A549 treated with AZD9567 at 1 μM for 4 hours (cell line): ENCODE data around the gene NDUFA11. TPM values are rescaled to one million over a fixed set of nuclear protein-coding genes. Genes with fewer than 3 reads are reported as not detected.

Source experiments
- total RNA-seq: library from RNA; stranded (reverse); fragments of 200-300 nt; extraction: Qiagen RNA extraction; gene quantifications from 5 replicates; pipeline ENCODE4 v1.2.3, GENCODE V29; 2022; ENCODE audit not compliant: insufficient read depth

Gene NDUFA11
- 208 to 299 TPM (median 293 TPM) in 5 replicates for total RNA-seq

DNA sequence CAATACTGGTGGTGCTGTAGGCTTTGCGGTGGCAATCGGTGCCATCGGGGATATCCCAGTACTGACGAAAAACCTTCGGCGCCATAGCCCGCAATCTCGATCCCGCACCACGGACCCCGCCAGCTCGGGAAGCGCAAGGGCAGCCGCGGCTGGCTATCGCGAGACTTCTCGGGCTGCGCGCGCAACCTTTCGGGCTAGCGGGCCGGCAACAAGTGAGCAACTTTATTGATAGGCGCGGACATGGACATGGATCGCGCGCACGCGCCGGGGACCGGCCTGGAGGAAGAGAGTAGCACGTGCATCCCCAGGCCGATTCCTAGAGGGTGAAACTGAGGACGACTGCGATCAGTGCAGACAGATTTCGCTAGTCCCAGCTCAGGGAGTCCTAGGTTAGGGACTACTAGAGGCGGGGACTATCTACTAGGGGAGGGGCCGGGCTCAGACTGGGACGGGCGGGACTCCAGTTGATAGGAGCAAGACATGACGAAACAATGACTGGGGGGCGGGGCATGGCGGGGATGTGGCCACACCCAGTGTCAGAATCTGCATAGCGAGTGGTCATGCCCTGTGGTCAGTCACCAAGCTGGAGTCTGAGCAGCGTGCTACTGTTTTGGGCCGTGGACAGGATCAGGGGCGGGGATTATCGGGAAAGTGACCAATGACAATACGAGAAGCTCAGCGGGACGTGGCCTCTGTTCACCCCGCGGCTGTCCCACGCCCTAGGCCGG is at the start of gene NDUFA11:
Gene NDUFA11 (minus strand): TSS at position 167 of the 728 bp plus-strand sequence. CDS start 82 bp downstream, at position 85.

DNA sequence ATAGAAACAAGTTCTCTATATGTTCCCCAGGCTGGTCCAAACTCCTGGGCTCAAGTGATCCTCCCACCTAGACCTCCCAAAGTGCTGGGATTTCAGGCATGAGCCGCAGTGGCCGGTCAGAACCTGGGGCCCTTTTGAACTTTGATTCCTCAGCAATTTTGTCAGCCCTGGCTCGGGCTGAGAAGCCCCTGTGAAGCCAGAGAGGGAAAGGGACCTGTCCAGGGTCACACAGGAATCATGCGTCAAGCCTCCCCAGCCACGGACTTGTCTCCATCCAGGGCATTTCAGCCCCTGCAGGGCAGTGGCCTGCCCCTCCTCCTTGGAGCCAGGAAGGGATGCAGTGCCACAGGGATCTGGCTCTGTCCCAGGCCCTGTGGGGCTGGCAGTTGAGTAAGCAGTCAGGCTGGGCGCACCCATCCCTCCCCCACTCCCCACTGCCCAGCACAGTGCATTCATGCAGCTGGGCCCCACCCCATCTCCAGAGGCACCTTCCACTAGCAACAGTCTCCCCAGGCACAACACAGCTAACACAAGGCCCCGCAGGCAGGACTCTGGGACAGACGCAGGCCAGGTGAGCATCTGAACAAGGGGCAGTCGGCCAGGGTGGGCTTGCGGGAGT is 10.3 kb upstream of the NDUFA11 start, which contains the start of gene CAPS:
Gene CAPS (plus strand): TSS at position 516 of the 619 bp plus-strand sequence. CDS start 153 bp downstream, outside the sequence.

GRCh38 chr19:5904352-5905113 is 943 bp upstream of the NDUFA11 start, which contains the start of gene VMAC:
VMAC (plus strand) TSS chr19:5904872; CDS start chr19:5904891, 19 bp downstream.

GRCh38 chr19:5851302-5851701 is 52.3 kb downstream of the NDUFA11 start, which contains the start of gene FUT3:
FUT3 (minus strand) TSS chr19:5851449.

Other genes with a start within 250 kb of the NDUFA11 start
- gene MICOS13, start 223.3 kb downstream of the NDUFA11 start, total RNA-seq, result 42.8 to 72.7 TPM (median 69.3 TPM) in 5 replicates
- 1.7 to 6.2 TPM (median 5.4 TPM) in 5 replicates for gene HSD11B1L, start 222.8 kb downstream of the NDUFA11 start, total RNA-seq
- gene RPL36, start 213.5 kb downstream of the NDUFA11 start, total RNA-seq, result 696 to 858 TPM (median 802 TPM) in 5 replicates
- 46.9 to 66.8 TPM (median 60.7 TPM) in 5 replicates for gene LONP1, start 183.6 kb downstream of the NDUFA11 start, total RNA-seq
- gene CATSPERD, start 183.2 kb downstream of the NDUFA11 start, total RNA-seq, result not detected in 5 replicates
- 2.8 to 3.1 TPM (median 2.8 TPM) in 4 of 5 replicates, not detected in the other for gene PRR22, start 119.0 kb downstream of the NDUFA11 start, total RNA-seq
- gene DUS3L, start 112.6 kb downstream of the NDUFA11 start, total RNA-seq, result 21.5 to 33.3 TPM (median 30.4 TPM) in 5 replicates
- 0.71 to 1.2 TPM (median 0.86 TPM) in 4 of 5 replicates, not detected in the other for gene NRTN, start 98.7 kb downstream of the NDUFA11 start, total RNA-seq
- gene FUT6, start 64.1 kb downstream of the NDUFA11 start, total RNA-seq, result not detected in 5 replicates
- 0.06 TPM in 1 of 5 replicates, not detected in the others for gene FUT3, start 52.3 kb downstream of the NDUFA11 start, total RNA-seq
- gene FUT5, start 33.2 kb downstream of the NDUFA11 start, total RNA-seq, result not detected in 5 replicates
- 0.48 to 0.86 TPM (median 0.71 TPM) in 4 of 5 replicates, not detected in the other for gene VMAC, start 1.1 kb upstream of the NDUFA11 start, total RNA-seq
- 1.0 to 2.4 TPM (median 1.2 TPM) in 5 replicates for gene CAPS, start 10.5 kb upstream of the NDUFA11 start, total RNA-seq
- 38.4 to 84.9 TPM (median 44.4 TPM) in 5 replicates for gene RANBP3, start 74.3 kb upstream of the NDUFA11 start, total RNA-seq
- gene RFX2, start 206.7 kb upstream of the NDUFA11 start, total RNA-seq, result 5.8 to 10.1 TPM (median 7.2 TPM) in 5 replicates
- not detected in 5 replicates for gene ACSBG2, start 231.9 kb upstream of the NDUFA11 start, total RNA-seq